HEK293T (cell line): ENCODE measurements around the gene MFSD2B.

Experiments used
- CTCF ChIA-PET: fragments of 350-600 bp; formaldehyde crosslinking; extraction: SDS; loops from one replicate; lab custom pipeline; 2021; ENCODE audit warnings: antibody characterized with exemption, inconsistent platforms; lab: Yijun Ruan, JAX
- POLR2A ChIA-PET: fragments of 350-600 bp; formaldehyde crosslinking; extraction: SDS; loops from one replicate; lab custom pipeline; 2020; ENCODE audit warnings: antibody characterized with exemption, inconsistent platforms; lab: Yijun Ruan, JAX
- DNase-seq: peaks from one replicate; pipeline ENCODE4 v3.0.0; 2012; ENCODE audit warnings: mixed read lengths; ENCODE audit errors: extremely low spot score
- ARNT ChIP-seq: fragments of 450-650 bp; IDR thresholded peaks from 2 replicates; pipeline ENCODE4 v1.6.1; 2017; ENCODE audit warnings: mild to moderate bottlenecking
- BHLHE40 ChIP-seq: fragments of 450-650 bp; IDR thresholded peaks from 2 replicates; pipeline ENCODE4 v1.6.1; 2016; ENCODE audit warnings: mild to moderate bottlenecking, moderate library complexity, borderline replicate concordance
- CTBP1 ChIP-seq: fragments of 450-650 bp; IDR thresholded peaks from 2 replicates; pipeline ENCODE4 v1.6.1; 2016; ENCODE audit warnings: borderline replicate concordance
- ELF4 ChIP-seq: fragments of 450-650 bp; IDR thresholded peaks from 2 replicates; pipeline ENCODE4 v1.6.1; 2017; ENCODE audit warnings: antibody characterized with exemption
- FOXA1 ChIP-seq: fragments of 450-650 bp; IDR thresholded peaks from 2 replicates; pipeline ENCODE4 v1.6.1; 2016; ENCODE audit warnings: mild to moderate bottlenecking
- FOXK2 ChIP-seq: fragments of 450-650 bp; IDR thresholded peaks from 2 replicates; pipeline ENCODE4 v1.6.1; 2016; ENCODE audit warnings: mild to moderate bottlenecking
- FOXM1 ChIP-seq: fragments of 450-650 bp; IDR thresholded peaks from 2 replicates; pipeline ENCODE4 v1.6.1; 2017; ENCODE audit warnings: mild to moderate bottlenecking, borderline replicate concordance
- HDGF ChIP-seq: fragments of 450-650 bp; IDR thresholded peaks from 2 replicates; pipeline ENCODE4 v1.6.1; 2017; ENCODE audit warnings: antibody characterized with exemption, borderline replicate concordance
- L3MBTL2 ChIP-seq: fragments of 450-650 bp; conservative IDR thresholded peaks from 2 replicates; pipeline ENCODE4 v1.6.1; 2016; ENCODE audit warnings: mild to moderate bottlenecking
- LEF1 ChIP-seq: fragments of 450-650 bp; IDR thresholded peaks from 2 replicates; pipeline ENCODE4 v1.6.1; 2017; ENCODE audit warnings: mild to moderate bottlenecking, borderline replicate concordance
- NFRKB ChIP-seq: fragments of 450-650 bp; IDR thresholded peaks from 2 replicates; pipeline ENCODE4 v1.6.1; 2016; ENCODE audit warnings: mild to moderate bottlenecking, moderate library complexity
- PKNOX1 ChIP-seq: fragments of 450-650 bp; IDR thresholded peaks from 2 replicates; pipeline ENCODE4 v1.6.1; 2016
- SP1 ChIP-seq: fragments of 450-650 bp; IDR thresholded peaks from 2 replicates; pipeline ENCODE4 v1.6.1; 2017
- SUZ12 ChIP-seq: fragments of 450-650 bp; IDR thresholded peaks from 2 replicates; pipeline ENCODE4 v1.6.1; 2016; ENCODE audit warnings: mild to moderate bottlenecking
- TARDBP ChIP-seq: fragments of 450-650 bp; IDR thresholded peaks from 2 replicates; pipeline ENCODE4 v1.6.1; 2016
- ZNF384 ChIP-seq: fragments of 450-650 bp; IDR thresholded peaks from 2 replicates; pipeline ENCODE4 v1.6.1; 2016

Gene MFSD2B

GRCh38 chr2:24017711-24018110, 7.8 kb downstream of the MFSD2B start:
- CTCF ChIA-PET, result no interaction called here
- POLR2A ChIA-PET, result no interaction called here
- no peak for TF ChIP-seq ZNF384
- DNase-seq, result no peak

GRCh38 chr2:24018241-24018640, 8.4 kb downstream of the MFSD2B start:
- POLR2A ChIA-PET, result no interaction called here
- no peak for TF ChIP-seq HDGF
- no peak for TF ChIP-seq BHLHE40
- TF ChIP-seq TARDBP, result no peak
- no peak for TF ChIP-seq ARNT
- no peak for TF ChIP-seq ZNF384
- TF ChIP-seq FOXA1, result no peak
- TF ChIP-seq PKNOX1, result no peak
- TF ChIP-seq SP1, result no peak
- no peak for TF ChIP-seq L3MBTL2
- no peak for TF ChIP-seq SUZ12
- TF ChIP-seq FOXK2, result no peak
- no peak for TF ChIP-seq FOXM1
- no peak for TF ChIP-seq NFRKB
- TF ChIP-seq CTBP1, result no peak
- no peak for TF ChIP-seq LEF1
- TF ChIP-seq ELF4, result no peak
- CTCF ChIA-PET, result no interaction called here
- no peak for DNase-seq

GRCh38 chr2:24019729-24020128, 9.8 kb downstream of the MFSD2B start:
- CTCF ChIA-PET, result no interaction called here
- POLR2A ChIA-PET, result no interaction called here
- TF ChIP-seq ELF4 (no peak), SUZ12 (no peak), FOXK2 (no peak), FOXA1 (no peak), ARNT (no peak), ZNF384 (no peak), L3MBTL2 (no peak), BHLHE40 (no peak), TARDBP (no peak), PKNOX1 (no peak), NFRKB (no peak), SP1 (no peak), FOXM1 (no peak)
- no peak for DNase-seq

GRCh38 chr2:24020244-24020643, 10.4 kb downstream of the MFSD2B start:
- TF ChIP-seq L3MBTL2 (no peak), BHLHE40 (no peak), LEF1 (no peak), FOXK2 (no peak), ZNF384 (no peak), FOXA1 (no peak), FOXM1 (no peak), PKNOX1 (no peak), HDGF (no peak), SUZ12 (no peak), CTBP1 (no peak), ELF4 (no peak), NFRKB (no peak), SP1 (no peak), TARDBP (no peak), ARNT (no peak)
- no peak for DNase-seq
- CTCF ChIA-PET, result no interaction called here
- POLR2A ChIA-PET, result interaction anchor here (1.9 kb wide), 1 partner anchor 93 kb away, joined by 5 read pairs; the partner anchor contains the start of gene ATAD2B

GRCh38 chr2:24021122-24021998, 11.5 kb downstream of the MFSD2B start:
- POLR2A ChIA-PET, result interaction anchor here (0.9 to 1.9 kb wide), 2 partner anchors 26 to 95 kb away, joined by 3 to 5 read pairs; partner anchors contain the start of genes ATAD2B and WDCP
- TF ChIP-seq CTBP1 (no peak), SP1 (no peak), PKNOX1 (no peak)
- CTCF ChIA-PET, result no interaction called here
- DNase-seq, result peak; percentile 57
